ENCODE measurements around the gene PLEKHA5.
"Not testable (repeated sequence)": the region's sequence is repeated elsewhere in the genome, so short reads cannot be mapped to it uniquely, and the experiment has no call there.

Gene PLEKHA5

DNA sequence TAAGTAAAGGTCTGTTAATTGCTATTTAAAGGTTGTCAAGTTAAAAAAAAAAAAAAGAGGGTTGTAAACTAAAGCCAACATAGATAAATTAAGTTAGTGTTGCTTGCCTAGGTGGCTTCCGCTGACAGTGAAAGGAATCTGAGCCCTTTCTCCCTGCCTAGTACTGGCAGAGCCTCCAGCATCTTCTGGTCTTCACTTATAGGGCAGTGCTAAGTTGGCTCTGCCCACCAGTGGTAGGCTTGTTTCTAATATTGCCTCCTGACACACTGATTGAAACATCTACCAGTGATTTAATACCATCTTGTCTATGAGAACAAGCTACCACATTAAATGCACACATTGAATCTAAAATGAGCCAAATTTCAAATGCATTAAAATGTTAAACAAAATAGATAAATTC, 39.7 kb downstream of the PLEKHA5 start:
- DNase-seq, result no peak

GRCh38 chr12:19170286-19170685, 40.8 kb downstream of the PLEKHA5 start:
- DNase-seq, result not testable (repeated sequence)

GRCh38 chr12:19171731-19172130, 42.2 kb downstream of the PLEKHA5 start:
- DNase-seq, result no peak

DNA sequence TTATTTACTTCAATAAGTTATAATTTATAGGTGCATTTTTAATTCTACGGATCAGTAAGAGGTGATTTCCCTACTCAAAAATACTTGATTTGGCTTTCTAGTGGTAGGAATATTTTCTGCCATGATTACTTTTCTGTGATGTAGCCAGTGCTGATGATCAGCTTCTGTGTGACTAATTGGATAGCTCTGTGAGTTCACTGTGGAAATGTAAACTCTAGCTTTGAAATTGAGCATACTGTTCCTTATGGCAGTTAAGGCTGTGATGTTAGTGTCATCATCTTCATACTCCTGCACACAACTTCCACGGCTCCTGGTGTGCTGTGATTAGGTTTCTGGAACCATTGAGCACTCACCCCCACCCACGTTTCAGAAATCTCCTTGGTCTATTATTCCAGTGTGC, 48.2 kb downstream of the PLEKHA5 start:
- DNase-seq, result no peak

GRCh38 chr12:19179986-19180385, 50.5 kb downstream of the PLEKHA5 start:
- DNase-seq, result no peak

GRCh38 chr12:19181666-19182426, 52.3 kb downstream of the PLEKHA5 start:
- peak in 1 of 2 donors; percentile 36 for DNase-seq

DNA sequence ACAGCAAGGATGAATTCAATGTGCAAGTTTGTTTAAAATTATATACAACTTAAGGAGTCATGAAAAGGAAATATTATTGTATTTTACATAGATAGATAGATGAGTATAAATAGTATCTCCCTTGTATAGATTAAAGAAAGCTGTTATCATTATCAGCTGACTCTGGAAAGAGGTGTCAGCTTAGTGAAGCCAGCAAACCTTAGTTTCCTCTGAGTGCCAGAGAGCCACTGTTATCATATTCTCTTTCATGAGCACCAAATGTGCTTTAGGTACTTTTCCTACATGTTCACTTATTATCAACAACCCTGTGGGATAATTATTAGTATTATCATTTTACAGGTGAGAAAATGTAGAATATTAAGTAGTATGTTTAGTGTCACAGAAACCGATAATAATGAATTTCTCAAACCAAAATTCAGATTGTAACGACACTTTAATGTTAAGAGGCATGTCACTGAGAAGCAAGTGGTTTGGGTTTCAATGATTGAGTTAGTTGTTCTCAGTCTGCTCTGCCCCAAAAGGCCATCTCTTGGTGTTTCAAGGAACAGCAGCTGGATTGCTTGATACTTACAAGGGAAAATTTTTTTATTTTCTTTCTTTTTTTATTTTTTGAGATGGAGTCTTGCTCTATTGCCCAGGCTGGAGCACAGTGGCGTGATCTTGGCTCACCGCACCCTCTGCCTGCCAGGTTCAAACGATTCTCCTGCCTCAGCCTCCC, 53.7 kb downstream of the PLEKHA5 start:
- no peak for DNase-seq

- no peak for DNase-seq
Observed at GRCh38 chr12:19185262-19185929, 55.9 kb downstream of the PLEKHA5 start.

- DNase-seq, result peak in 1 of 2 donors; percentile 55
Observed at GRCh38 chr12:19186722-19187661, 57.5 kb downstream of the PLEKHA5 start.

- no peak for DNase-seq
Observed at GRCh38 chr12:19189522-19189921, 60.0 kb downstream of the PLEKHA5 start.

DNA sequence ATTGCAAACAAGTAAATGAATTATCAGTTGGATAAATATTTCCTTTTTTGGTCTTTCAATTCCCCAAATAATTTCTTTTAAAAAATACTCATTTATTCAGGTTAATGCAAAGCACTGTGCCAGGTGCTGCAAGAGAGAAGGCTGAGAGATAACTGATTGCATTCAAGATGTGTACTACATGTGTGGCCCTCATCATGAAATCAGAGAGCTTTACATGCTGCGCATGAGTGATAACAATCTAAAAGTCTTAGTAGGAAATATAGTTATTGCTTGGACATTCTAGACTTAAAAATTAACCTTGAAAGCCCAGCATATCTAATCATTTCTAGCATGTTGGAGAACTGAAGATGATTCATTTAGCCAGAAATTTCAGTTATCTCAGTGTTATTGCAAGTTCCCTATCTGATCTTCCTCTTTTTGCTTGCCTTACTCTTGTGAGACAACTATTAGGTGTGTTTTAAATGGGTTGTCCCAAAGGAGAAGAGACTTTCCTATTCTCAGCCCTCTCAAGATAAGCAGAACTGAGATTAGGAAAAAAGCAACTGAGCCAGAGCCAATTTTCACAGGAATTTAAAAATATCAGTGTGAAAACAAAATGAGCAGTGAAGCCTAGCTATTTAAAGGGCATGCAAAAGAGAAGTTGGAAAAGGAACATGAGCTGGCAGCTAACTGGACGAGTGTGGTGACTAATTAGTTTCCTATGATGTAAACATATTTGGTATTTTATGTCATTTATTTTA, 60.9 kb downstream of the PLEKHA5 start:
- DNase-seq, result peak in 1 of 2 donors; percentile 47

GRCh38 chr12:19191089-19191488, 61.6 kb downstream of the PLEKHA5 start:
- no peak for DNase-seq

GRCh38 chr12:19191563-19191962, 62.0 kb downstream of the PLEKHA5 start:
- DNase-seq, result no peak

- DNase-seq, result no peak
Observed at GRCh38 chr12:19192710-19193109, 63.2 kb downstream of the PLEKHA5 start.

- DNase-seq, result no peak
Observed at GRCh38 chr12:19194963-19195362, 65.4 kb downstream of the PLEKHA5 start.

- no peak for DNase-seq
Observed at GRCh38 chr12:19196959-19197630, 67.6 kb downstream of the PLEKHA5 start.

DNA sequence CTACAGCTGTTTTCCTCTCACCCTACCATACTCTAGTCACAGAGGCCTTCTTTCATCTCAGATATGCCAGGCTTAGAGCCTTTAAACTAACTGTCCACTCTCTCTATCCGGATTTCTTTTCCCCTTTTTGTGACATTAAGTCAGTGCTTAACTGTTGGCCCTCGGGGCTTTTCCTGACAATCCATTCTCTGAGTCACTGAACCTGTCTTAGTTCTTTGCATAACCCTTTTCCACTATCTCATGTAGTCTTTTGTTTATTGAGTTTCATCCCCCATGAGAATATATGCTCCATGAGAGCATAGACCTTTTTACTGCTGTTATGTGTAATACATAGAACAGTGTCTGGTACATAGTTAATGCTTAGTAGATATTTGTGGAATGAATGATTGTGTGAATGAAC, 68.7 kb downstream of the PLEKHA5 start:
- no peak for DNase-seq

- no peak for DNase-seq
Observed at GRCh38 chr12:19199332-19199731, 69.8 kb downstream of the PLEKHA5 start.

DNA sequence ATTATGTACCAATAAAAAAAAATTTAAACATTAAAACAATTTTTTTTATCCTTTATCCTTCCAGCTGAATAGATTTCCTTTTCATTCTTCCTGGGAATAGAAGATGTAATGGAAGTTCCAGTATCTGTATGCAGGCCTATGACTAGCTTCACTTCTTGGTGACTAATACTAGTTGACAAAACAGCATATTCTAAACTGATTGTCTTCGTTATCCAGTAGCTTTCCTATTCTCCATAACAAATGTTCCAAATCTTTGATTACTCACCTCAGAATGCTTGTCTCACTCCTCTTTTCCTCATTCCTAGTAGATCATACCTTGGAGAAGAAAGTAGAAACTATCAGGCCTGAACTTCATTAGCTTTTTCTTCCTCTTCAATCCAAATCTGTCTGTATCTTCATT, 70.7 kb downstream of the PLEKHA5 start:
- DNase-seq, result no peak

GRCh38 chr12:19201661-19202060, 72.1 kb downstream of the PLEKHA5 start:
- no peak for DNase-seq

DNA sequence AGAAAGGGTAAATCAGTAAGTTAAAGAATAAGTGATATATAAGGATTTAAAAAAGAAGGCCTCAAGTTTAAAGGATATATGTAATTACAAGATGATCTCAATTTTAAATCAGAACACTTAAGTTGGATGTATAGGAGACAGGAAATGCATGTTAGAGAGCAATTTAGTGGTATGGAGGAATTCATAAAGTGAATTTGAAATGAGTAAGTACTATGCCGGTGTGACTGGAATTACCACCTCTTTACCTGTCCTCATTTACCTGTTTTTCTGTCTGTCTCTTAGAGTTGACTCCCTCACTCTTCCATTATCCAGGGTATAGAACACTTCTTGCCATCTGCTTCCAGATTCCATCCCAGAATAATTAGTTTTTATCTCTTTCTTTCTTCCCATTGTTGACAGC, 73.5 kb downstream of the PLEKHA5 start:
- no peak for DNase-seq

Measured in hippocampal formation (tissue), 2 donors.